ENCODE results near the gene CARD18.
"Not testable (repeated sequence)": the region's sequence is repeated elsewhere in the genome, so short reads cannot be mapped to it uniquely, and the experiment has no call there.

CARD18 gene

DNA sequence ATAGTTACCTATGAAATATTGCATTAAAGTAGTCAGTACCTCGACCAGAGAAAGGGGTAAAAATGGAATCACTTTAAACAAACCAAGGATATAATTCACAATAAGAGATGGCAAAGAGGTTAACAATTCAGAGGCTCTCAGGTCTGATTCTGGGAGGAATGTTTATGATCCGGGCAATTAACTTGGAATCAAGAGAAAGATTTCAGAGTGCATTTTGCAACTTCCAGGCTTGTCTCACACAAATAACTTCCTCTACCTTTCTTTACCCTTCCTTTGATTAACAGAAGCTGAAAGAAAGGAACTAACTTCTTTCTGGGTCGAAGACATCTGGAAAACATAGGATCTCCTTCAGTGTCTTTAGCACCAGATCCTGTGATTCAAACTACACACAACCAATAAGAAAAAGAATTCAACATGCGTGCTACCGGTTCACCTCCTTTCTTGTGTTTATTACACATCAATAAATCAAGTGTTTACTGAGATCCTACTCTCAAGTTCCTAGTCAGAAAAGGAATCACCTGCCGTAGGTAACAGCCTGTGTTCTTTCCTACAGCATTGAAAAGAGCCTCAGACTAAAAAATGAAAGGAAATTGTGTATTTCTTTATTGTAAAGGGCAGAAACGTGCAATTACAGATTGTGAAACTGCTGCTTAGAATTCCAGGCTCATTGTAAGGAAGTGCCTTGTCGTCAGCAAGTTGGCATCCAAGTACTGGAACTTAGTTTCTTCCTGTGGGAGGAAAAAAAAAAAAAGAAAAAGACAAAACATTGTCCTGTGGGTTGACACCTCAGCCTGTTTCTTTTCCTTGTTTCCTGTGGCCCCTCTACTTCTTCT is 29.5 kb downstream of the CARD18 start:
- no peak for DNase-seq
- no peaks in the 10 kb centered on the region; the same call in 1 of the 2 replicates for H3K4me1 ChIP-seq
- no peak overlapping the region for H3K4me3 ChIP-seq (ENCODE audit: low read depth, low read length)

DNA sequence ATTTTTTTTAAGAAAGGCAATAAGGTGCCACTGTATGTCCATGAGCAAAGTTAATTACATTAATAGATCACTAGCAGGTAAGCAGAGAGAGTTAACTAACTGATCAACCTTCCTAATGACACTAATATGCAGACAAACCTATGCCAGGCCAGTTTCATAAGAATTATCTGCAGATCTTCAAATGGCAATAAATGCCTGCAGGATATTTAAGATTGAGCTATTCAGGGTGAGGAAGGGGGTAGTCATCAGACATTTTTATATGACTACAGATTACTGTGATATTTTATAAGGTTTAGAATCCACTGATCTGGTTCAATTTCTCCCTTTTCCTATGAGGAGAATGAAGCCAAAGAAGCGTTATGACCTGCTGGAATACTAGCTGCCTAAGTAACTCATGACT is 30.2 kb downstream of the CARD18 start:
- no peak for DNase-seq
- TF ChIP-seq, protein P1, sequence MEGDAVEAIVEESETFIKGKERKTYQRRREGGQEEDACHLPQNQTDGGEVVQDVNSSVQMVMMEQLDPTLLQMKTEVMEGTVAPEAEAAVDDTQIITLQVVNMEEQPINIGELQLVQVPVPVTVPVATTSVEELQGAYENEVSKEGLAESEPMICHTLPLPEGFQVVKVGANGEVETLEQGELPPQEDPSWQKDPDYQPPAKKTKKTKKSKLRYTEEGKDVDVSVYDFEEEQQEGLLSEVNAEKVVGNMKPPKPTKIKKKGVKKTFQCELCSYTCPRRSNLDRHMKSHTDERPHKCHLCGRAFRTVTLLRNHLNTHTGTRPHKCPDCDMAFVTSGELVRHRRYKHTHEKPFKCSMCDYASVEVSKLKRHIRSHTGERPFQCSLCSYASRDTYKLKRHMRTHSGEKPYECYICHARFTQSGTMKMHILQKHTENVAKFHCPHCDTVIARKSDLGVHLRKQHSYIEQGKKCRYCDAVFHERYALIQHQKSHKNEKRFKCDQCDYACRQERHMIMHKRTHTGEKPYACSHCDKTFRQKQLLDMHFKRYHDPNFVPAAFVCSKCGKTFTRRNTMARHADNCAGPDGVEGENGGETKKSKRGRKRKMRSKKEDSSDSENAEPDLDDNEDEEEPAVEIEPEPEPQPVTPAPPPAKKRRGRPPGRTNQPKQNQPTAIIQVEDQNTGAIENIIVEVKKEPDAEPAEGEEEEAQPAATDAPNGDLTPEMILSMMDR (IDR thresholded peaks at IDR 0.05; ENCODE audit: low read depth, low read length), result no peak
- H3K9me3 ChIP-seq, result no peaks in the 10 kb centered on the region
- no peaks in the 10 kb centered on the region; the same call in 1 of the 2 replicates for H3K4me1 ChIP-seq
- H3K36me3 ChIP-seq, result no peaks in the 10 kb centered on the region
- H3K27me3 ChIP-seq, result no peaks in the 10 kb centered on the region; the same call in 1 of the 2 replicates
- no peak overlapping the region for H3K4me3 ChIP-seq (ENCODE audit: low read depth, low read length)

More for the DNA sequence above, 29.5 kb downstream of the CARD18 start:
- no peaks in the 10 kb centered on the region for H3K36me3 ChIP-seq
- no peaks in the 10 kb centered on the region for H3K9me3 ChIP-seq
- no peaks in the 10 kb centered on the region; the same call in 1 of the 2 replicates for H3K27me3 ChIP-seq
- TF ChIP-seq, protein P1 (IDR thresholded peaks at IDR 0.05; ENCODE audit: low read depth, low read length), result no peak

DNA sequence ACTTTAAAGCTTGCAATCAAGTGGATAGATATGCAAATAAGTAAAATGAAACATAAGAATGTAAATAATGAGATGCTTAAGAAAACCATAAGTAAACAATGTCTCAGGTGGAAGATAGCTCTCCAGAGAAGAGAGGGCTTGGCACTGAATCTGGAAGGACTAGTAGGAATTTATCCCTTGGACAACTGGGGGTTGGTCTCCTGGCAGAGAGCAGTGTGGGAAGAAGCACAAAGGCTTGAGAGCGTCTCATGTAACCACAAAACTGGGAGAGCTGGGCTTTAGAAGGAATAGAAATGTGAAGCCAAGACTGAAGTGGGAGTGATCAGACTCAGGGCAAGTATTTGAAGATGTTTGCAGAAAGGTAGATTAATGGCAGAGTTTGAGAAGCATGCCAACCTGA is 31.3 kb downstream of the CARD18 start:
- TF ChIP-seq, protein P1 (IDR thresholded peaks at IDR 0.05; ENCODE audit: low read depth, low read length), result no peak
- Histone ChIP-seq H3K36me3 (no peaks in the 10 kb centered on the region), H3K27me3 (no peaks in the 10 kb centered on the region; the same call in 1 of the 2 replicates), H3K4me1 (no peaks in the 10 kb centered on the region; the same call in 1 of the 2 replicates), H3K4me3 (ENCODE audit: low read depth, low read length) (no peak overlapping the region), H3K9me3 (no peaks in the 10 kb centered on the region)
- DNase-seq, result no peak

DNA sequence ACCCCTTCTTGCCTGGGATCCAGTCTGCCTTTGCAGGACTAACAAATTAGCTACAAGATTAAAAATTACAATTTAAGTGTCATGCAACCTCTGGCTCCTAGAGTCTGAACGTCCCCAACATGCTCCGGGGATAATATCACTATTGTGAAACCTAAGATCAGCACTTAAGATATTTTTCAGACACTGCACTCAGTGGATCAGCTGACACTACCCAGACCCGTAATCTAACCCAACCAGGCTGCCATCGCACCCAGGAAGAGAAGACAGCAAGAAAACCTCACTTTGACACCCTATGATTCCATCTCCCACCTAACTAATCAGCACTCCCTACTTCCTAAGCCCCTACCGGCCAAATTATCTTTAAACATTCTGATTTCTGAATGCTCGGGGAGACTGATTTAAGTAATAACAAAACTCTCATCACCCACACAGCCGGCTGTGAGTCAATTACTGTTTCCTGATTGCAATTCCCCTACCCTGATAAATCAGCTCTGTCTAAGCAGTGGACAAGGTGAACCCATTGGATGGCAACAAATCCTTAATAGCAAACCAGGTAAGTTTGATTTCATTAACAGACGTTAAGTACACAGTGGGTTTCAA is 32.2 kb downstream of the CARD18 start:
- not testable (repeated sequence) for H3K9me3 ChIP-seq; H3K27me3 ChIP-seq; H3K4me1 ChIP-seq; H3K36me3 ChIP-seq; H3K4me3 ChIP-seq (ENCODE audit: low read depth, low read length); DNase-seq

DNA sequence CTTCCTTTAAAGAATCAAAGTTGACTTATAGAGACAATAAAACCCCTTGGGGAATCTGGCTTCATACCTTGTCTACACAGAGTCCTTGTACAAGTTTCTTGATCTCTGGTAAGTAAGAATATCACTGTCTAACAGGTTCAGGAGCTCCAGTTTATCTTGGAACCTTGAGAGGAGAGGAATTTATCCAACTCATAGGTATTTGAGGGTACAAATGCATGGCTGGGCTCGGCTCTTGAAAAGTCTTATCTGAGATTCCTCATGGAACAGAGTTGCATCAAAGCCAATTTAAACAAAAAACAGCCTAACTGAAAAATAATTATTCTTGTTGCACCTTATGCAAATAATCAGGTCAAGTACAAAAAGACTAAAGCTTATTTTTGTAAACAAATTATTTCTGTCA is 33.4 kb downstream of the CARD18 start:
- Histone ChIP-seq H3K27me3 (no peaks in the 10 kb centered on the region; the same call in 1 of the 2 replicates), H3K36me3 (no peaks in the 10 kb centered on the region), H3K4me1 (no peaks in the 10 kb centered on the region; the same call in 1 of the 2 replicates), H3K4me3 (ENCODE audit: low read depth, low read length) (no peak overlapping the region), H3K9me3 (no peaks in the 10 kb centered on the region)
- DNase-seq, result no peak
- TF ChIP-seq, protein P1 (IDR thresholded peaks at IDR 0.05; ENCODE audit: low read depth, low read length), result no peak

DNA sequence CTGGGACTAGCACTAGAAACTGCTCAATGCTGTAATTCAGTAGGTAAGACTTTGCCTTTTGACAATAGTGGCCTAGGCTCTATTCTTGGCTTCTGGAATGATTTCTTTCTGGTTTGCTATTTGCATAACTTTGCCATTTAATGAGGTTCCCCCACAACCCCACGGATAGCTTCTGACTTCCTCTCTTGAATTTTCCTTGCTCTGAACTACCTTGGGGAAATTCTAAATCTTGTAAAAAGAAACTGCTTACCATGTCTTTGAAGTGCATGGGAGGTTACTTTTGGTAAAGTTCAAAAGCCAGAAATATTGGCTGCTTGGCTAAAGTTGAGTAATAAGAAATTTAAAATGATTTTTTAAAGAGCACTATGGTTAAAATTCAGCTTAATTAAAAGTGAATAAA is 35.3 kb downstream of the CARD18 start:
- TF ChIP-seq, protein P1 (IDR thresholded peaks at IDR 0.05; ENCODE audit: low read depth, low read length), result no peak
- Histone ChIP-seq H3K4me3 (ENCODE audit: low read depth, low read length) (no peak overlapping the region), H3K9me3 (no peaks in the 10 kb centered on the region), H3K36me3 (no peaks in the 10 kb centered on the region), H3K27me3 (no peaks in the 10 kb centered on the region; the same call in 1 of the 2 replicates), H3K4me1 (no peaks in the 10 kb centered on the region; the same call in 1 of the 2 replicates)
- DNase-seq, result no peak

Measured in BE2C (cell line).